Measurements from ENCODE around the gene LRIG2. TPM values are rescaled to one million over a fixed set of nuclear protein-coding genes. Genes with fewer than 3 reads are reported as not detected.

LRIG2 gene
- total RNA-seq, 1 experiment from 2014 or later = 22.5 TPM

DNA sequence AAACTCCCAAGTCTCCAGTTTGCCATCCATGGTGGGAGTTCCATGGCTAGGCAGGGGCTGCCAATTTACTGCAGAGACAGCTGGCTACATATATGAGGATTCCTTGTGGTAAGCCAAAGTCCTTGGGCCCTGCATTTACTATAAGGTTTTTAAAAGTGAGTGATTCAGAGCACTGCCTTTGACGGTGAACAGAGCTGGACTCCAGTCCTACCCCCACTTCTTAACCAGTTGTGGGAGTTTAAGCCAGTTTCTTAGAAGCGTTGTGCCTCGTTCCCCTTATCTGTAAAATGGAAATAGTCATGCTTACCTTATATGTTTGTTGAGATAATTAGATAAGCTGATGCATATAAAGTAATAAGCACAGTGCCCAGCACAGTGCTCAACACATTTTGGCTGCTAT, 64.6 kb downstream of the LRIG2 start:
- Mint-ChIP-seq H3K4me1 (peaks cover 18% of the 10 kb centered on the region), H3K27me3 (ENCODE audit: low read depth) (no peaks in the 10 kb centered on the region), H3K4me3 (no peak overlapping the region), H3K9me3 (peaks cover 6% of the 10 kb centered on the region; the same call in 1 of the 2 replicates), H3K36me3 (peaks cover 8% of the 10 kb centered on the region), H3K27ac (no peak overlapping the region)
- TF ChIP-seq ZNF232 (CRISPR knock-in tag; IDR thresholded peaks at IDR 0.05) (no peak), FOXJ3 (CRISPR knock-in tag; IDR thresholded peaks at IDR 0.05; ENCODE audit: borderline replicate concordance) (no peak), ZNF416 (CRISPR knock-in tag; IDR thresholded peaks at IDR 0.05) (no peak)
- TF ChIP-seq, protein P1, sequence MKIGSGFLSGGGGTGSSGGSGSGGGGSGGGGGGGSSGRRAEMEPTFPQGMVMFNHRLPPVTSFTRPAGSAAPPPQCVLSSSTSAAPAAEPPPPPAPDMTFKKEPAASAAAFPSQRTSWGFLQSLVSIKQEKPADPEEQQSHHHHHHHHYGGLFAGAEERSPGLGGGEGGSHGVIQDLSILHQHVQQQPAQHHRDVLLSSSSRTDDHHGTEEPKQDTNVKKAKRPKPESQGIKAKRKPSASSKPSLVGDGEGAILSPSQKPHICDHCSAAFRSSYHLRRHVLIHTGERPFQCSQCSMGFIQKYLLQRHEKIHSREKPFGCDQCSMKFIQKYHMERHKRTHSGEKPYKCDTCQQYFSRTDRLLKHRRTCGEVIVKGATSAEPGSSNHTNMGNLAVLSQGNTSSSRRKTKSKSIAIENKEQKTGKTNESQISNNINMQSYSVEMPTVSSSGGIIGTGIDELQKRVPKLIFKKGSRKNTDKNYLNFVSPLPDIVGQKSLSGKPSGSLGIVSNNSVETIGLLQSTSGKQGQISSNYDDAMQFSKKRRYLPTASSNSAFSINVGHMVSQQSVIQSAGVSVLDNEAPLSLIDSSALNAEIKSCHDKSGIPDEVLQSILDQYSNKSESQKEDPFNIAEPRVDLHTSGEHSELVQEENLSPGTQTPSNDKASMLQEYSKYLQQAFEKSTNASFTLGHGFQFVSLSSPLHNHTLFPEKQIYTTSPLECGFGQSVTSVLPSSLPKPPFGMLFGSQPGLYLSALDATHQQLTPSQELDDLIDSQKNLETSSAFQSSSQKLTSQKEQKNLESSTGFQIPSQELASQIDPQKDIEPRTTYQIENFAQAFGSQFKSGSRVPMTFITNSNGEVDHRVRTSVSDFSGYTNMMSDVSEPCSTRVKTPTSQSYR (CRISPR knock-in tag; IDR thresholded peaks at IDR 0.05) = no peak
- DNase-seq (ENCODE audit: low spot score) = no peak
- CTCF ChIA-PET = interaction anchor here (0.9 kb wide), 1 partner anchor 538 kb away, joined by 3 read pairs; no protein-coding TSS in a partner anchor
- POLR2A ChIA-PET = no interaction called here
- ATAC-seq = no peak

DNA sequence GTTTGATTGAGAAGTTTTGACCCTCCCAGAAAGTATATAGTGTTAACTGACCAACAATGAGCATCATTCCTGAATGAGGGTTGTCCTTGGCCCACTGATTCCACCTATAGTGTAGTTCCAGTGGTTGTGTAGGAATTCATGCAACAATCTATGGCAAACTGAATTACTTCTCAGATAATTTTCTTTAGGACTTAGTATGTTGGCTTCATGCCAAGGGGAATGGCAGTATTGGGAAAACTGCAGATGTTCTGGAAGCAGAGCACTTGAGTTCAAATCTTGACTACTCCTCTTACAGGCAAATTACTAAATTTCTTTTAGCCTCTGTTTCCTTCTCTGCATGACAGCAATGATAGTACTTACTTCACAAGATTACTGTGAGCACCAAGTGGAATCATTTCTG, 65.8 kb downstream of the LRIG2 start:
- ATAC-seq = no peak
- Mint-ChIP-seq H3K4me3 (no peak overlapping the region), H3K36me3 (peaks cover 8% of the 10 kb centered on the region), H3K27me3 (ENCODE audit: low read depth) (no peaks in the 10 kb centered on the region), H3K4me1 (peaks cover 26% of the 10 kb centered on the region), H3K9me3 (peaks cover 6% of the 10 kb centered on the region; the same call in 1 of the 2 replicates), H3K27ac (no peak overlapping the region)
- DNase-seq (ENCODE audit: low spot score) = no peak
- no peak for TF ChIP-seq ZNF317 (CRISPR knock-in tag; IDR thresholded peaks at IDR 0.05; ENCODE audit: borderline replicate concordance, low read depth)
- no peak for TF ChIP-seq KAT7 (CRISPR knock-in tag; IDR thresholded peaks at IDR 0.05; ENCODE audit: borderline replicate concordance)
- no peak for TF ChIP-seq EMX1 (CRISPR knock-in tag; IDR thresholded peaks at IDR 0.05)
- TF ChIP-seq GTF2I (CRISPR knock-in tag; conservative IDR thresholded peaks at IDR 0.05) = no peak
- no peak for TF ChIP-seq NFYB (CRISPR knock-in tag; conservative IDR thresholded peaks at IDR 0.05; ENCODE audit: low read depth)
- TF ChIP-seq GRHL2 (CRISPR knock-in tag; IDR thresholded peaks at IDR 0.05; ENCODE audit: insufficient replicate concordance, severe bottlenecking) = no peak
- TF ChIP-seq, protein P2, sequence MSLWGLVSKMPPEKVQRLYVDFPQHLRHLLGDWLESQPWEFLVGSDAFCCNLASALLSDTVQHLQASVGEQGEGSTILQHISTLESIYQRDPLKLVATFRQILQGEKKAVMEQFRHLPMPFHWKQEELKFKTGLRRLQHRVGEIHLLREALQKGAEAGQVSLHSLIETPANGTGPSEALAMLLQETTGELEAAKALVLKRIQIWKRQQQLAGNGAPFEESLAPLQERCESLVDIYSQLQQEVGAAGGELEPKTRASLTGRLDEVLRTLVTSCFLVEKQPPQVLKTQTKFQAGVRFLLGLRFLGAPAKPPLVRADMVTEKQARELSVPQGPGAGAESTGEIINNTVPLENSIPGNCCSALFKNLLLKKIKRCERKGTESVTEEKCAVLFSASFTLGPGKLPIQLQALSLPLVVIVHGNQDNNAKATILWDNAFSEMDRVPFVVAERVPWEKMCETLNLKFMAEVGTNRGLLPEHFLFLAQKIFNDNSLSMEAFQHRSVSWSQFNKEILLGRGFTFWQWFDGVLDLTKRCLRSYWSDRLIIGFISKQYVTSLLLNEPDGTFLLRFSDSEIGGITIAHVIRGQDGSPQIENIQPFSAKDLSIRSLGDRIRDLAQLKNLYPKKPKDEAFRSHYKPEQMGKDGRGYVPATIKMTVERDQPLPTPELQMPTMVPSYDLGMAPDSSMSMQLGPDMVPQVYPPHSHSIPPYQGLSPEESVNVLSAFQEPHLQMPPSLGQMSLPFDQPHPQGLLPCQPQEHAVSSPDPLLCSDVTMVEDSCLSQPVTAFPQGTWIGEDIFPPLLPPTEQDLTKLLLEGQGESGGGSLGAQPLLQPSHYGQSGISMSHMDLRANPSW (CRISPR knock-in tag; conservative IDR thresholded peaks at IDR 0.05; ENCODE audit: low read depth) = no peak
- TF ChIP-seq, protein P3, sequence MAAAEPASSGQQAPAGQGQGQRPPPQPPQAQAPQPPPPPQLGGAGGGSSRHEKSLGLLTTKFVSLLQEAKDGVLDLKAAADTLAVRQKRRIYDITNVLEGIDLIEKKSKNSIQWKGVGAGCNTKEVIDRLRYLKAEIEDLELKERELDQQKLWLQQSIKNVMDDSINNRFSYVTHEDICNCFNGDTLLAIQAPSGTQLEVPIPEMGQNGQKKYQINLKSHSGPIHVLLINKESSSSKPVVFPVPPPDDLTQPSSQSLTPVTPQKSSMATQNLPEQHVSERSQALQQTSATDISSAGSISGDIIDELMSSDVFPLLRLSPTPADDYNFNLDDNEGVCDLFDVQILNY (CRISPR knock-in tag; IDR thresholded peaks at IDR 0.05) = no peak
- TF ChIP-seq ELF4 (CRISPR knock-in tag; IDR thresholded peaks at IDR 0.05; ENCODE audit: low read depth) = no peak
- TF ChIP-seq TEAD1 (CRISPR knock-in tag; IDR thresholded peaks at IDR 0.05) = no peak
- POLR2A ChIA-PET = no interaction called here
- CTCF ChIA-PET = interaction anchor here (0.6 to 1.3 kb wide), 2 partner anchors 66 to 266 kb away, joined by 3 to 5 read pairs; partner anchors contain the start of gene LRIG2

DNA sequence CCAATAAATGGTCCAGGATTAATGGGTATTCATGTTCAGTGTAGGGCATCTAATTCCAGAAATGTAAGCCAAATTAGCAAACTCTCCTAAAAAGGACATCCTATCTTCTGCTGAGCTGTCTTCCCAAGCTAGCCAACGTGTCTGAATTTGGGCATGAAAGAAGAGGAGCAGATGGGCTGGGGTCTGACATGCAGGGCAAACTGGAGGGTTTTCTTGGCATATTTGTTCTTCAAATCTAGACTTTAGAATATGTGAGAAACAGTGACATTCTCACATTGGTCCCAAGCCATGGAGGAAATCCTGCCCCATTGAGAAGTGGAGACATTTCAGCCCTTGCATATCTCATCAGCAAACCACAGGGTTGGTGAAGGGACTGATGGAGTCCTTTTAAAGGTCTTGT, 67.2 kb downstream of the LRIG2 start:
- Mint-ChIP-seq H3K27ac (no peak overlapping the region), H3K9me3 (no peaks in the 10 kb centered on the region), H3K36me3 (no peaks in the 10 kb centered on the region), H3K27me3 (ENCODE audit: low read depth) (no peaks in the 10 kb centered on the region), H3K4me1 (peaks cover 26% of the 10 kb centered on the region), H3K4me3 (no peak overlapping the region)
- CTCF ChIA-PET = interaction anchor here (1.0 to 5.0 kb wide), 11 partner anchors 8 to 641 kb away, joined by 3 to 21 read pairs (median 3); partner anchors contain the start of gene MAGI3
- DNase-seq (ENCODE audit: low spot score) = no peak
- POLR2A ChIA-PET = no interaction called here
- ATAC-seq = no peak
- TF ChIP-seq NFYB (CRISPR knock-in tag; conservative IDR thresholded peaks at IDR 0.05; ENCODE audit: low read depth) (no peak), ZNF121 (CRISPR knock-in tag; IDR thresholded peaks at IDR 0.05) (no peak), ZNF396 (CRISPR knock-in tag; IDR thresholded peaks at IDR 0.05; ENCODE audit: borderline replicate concordance) (no peak), CREB1 (CRISPR knock-in tag; IDR thresholded peaks at IDR 0.05) (no peak), TCF7 (CRISPR knock-in tag; IDR thresholded peaks at IDR 0.05; ENCODE audit: low read depth) (no peak)
- TF ChIP-seq, protein P4, sequence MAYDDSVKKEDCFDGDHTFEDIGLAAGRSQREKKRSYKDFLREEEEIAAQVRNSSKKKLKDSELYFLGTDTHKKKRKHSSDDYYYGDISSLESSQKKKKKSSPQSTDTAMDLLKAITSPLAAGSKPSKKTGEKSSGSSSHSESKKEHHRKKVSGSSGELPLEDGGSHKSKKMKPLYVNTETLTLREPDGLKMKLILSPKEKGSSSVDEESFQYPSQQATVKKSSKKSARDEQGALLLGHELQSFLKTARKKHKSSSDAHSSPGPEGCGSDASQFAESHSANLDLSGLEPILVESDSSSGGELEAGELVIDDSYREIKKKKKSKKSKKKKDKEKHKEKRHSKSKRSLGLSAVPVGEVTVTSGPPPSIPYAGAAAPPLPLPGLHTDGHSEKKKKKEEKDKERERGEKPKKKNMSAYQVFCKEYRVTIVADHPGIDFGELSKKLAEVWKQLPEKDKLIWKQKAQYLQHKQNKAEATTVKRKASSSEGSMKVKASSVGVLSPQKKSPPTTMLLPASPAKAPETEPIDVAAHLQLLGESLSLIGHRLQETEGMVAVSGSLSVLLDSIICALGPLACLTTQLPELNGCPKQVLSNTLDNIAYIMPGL (CRISPR knock-in tag; IDR thresholded peaks at IDR 0.05) = no peak
- TF ChIP-seq, protein P5, sequence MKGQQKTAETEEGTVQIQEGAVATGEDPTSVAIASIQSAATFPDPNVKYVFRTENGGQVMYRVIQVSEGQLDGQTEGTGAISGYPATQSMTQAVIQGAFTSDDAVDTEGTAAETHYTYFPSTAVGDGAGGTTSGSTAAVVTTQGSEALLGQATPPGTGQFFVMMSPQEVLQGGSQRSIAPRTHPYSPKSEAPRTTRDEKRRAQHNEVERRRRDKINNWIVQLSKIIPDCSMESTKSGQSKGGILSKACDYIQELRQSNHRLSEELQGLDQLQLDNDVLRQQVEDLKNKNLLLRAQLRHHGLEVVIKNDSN (CRISPR knock-in tag; IDR thresholded peaks at IDR 0.05) = no peak
- TF ChIP-seq, protein P6, sequence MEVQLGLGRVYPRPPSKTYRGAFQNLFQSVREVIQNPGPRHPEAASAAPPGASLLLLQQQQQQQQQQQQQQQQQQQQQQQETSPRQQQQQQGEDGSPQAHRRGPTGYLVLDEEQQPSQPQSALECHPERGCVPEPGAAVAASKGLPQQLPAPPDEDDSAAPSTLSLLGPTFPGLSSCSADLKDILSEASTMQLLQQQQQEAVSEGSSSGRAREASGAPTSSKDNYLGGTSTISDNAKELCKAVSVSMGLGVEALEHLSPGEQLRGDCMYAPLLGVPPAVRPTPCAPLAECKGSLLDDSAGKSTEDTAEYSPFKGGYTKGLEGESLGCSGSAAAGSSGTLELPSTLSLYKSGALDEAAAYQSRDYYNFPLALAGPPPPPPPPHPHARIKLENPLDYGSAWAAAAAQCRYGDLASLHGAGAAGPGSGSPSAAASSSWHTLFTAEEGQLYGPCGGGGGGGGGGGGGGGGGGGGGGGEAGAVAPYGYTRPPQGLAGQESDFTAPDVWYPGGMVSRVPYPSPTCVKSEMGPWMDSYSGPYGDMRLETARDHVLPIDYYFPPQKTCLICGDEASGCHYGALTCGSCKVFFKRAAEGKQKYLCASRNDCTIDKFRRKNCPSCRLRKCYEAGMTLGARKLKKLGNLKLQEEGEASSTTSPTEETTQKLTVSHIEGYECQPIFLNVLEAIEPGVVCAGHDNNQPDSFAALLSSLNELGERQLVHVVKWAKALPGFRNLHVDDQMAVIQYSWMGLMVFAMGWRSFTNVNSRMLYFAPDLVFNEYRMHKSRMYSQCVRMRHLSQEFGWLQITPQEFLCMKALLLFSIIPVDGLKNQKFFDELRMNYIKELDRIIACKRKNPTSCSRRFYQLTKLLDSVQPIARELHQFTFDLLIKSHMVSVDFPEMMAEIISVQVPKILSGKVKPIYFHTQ (CRISPR knock-in tag; IDR thresholded peaks at IDR 0.05) = no peak

Data from WTC11 (cell line).